SJSA1 (cell line): ENCODE measurements around the gene TRDMT1. TPM values are rescaled to one million over a fixed set of nuclear protein-coding genes. Genes with fewer than 3 reads are reported as not detected.

Source experiments
- DNase-seq, 2 experiments: peaks; one replicate each; pipeline ENCODE4 v3.0.0-alpha.2; 2015 to 2020; ENCODE audit warnings: low spot score in 2 of 2, low read depth in 1 of 2
- H3K27ac ChIP-seq: fragments of 250-450 bp; sonication (Bioruptor Pico); 2 replicates; pipeline ENCODE4 v1.5.1; 2020; ENCODE audit warnings: mild to moderate bottlenecking, moderate library complexity
- H3K27me3 ChIP-seq: fragments of 250-450 bp; sonication (Bioruptor Pico); replicated peaks from 2 replicates; pipeline ENCODE4 v1.5.1; 2020; ENCODE audit warnings: mild to moderate bottlenecking, moderate library complexity
- H3K36me3 ChIP-seq: fragments of 250-450 bp; sonication (Bioruptor Pico); 2 replicates; pipeline ENCODE4 v1.5.1; 2020; ENCODE audit warnings: mild to moderate bottlenecking
- H3K4me1 ChIP-seq: fragments of 250-450 bp; sonication (Bioruptor Pico); replicated peaks from 2 replicates; pipeline ENCODE4 v1.6.1; 2021; ENCODE audit warnings: mild to moderate bottlenecking
- H3K4me3 ChIP-seq: fragments of 250-450 bp; sonication (Bioruptor Pico); 2 replicates; pipeline ENCODE4 v1.5.1; 2020; ENCODE audit warnings: mild to moderate bottlenecking
- H3K9me3 ChIP-seq: fragments of 250-450 bp; sonication (Bioruptor Pico); replicated peaks from 2 replicates; pipeline ENCODE4 v1.5.1; 2020; ENCODE audit warnings: mild to moderate bottlenecking
- total RNA-seq: library from RNA; depleted of rRNA; stranded (reverse); fragments of >200 nt; shearing (Covaris generic); gene quantifications from 2 replicates; pipeline ENCODE4 v1.2.3, GENCODE V29; 2014; rRNA removed

TRDMT1 gene, protein sequence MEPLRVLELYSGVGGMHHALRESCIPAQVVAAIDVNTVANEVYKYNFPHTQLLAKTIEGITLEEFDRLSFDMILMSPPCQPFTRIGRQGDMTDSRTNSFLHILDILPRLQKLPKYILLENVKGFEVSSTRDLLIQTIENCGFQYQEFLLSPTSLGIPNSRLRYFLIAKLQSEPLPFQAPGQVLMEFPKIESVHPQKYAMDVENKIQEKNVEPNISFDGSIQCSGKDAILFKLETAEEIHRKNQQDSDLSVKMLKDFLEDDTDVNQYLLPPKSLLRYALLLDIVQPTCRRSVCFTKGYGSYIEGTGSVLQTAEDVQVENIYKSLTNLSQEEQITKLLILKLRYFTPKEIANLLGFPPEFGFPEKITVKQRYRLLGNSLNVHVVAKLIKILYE
- 10.4 and 11.4 TPM in 2 replicates for total RNA-seq

DNA sequence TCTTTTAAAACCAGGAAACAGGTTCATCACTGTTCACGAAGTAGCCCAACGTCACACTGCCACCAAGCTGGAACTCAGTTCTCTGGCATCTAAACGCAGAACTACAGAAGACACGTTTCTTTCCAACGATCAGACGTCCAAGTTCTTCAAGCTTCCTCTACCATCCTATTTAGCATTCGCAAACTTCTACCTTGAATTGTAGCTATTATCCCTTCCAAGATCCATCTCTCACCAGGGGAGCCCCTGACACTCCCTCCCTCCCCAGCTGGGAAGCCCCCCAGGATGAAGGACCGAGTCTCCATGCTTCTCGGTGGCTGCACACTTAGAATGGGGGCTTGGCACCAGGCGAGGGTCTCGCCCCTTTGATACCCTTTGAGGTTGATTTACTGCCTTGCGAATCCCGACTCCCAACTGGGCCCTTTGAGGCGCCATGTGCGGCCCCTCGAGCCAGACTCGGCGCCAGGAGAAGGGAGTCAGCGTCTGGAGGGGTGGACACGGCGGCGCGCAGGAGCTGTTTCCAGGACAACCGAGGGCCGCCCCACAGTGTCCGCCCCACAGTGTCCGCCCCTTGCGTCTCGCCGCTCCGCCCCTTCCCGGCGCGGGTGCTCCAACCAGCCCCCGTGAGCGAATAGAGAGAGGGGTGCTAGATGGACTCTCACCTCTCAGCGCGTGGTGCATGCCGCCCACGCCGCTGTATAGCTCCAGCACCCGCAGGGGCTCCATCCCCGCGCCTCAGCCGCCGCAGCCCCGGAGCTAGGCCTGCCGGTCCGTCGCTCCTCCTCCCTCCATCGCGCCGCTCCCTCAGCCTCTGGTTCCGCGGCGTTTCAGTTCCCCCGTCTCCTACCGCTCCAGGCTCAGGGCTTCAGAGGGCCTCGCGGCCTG is at the start of gene TRDMT1:
Gene TRDMT1 (minus strand): TSS at position 761 of the 882 bp plus-strand sequence. CDS start 38 bp downstream, at position 723.
- peak within 1 kb of the TSS; percentile 92 for H3K27ac ChIP-seq
- peaks cover 23% of the 10 kb centered on the region for H3K4me1 ChIP-seq
- peak within 1 kb of the TSS; percentile 57 for H3K4me3 ChIP-seq
- no peaks in the 10 kb centered on the region for H3K36me3 ChIP-seq
- no peaks in the 10 kb centered on the region for H3K9me3 ChIP-seq
- peak; percentile 92 to 96 for DNase-seq
- H3K27me3 ChIP-seq: no peaks in the 10 kb centered on the region

GRCh38 chr10:17250736-17251135 is 49.3 kb upstream of the TRDMT1 start:
- H3K27me3 ChIP-seq: no peaks in the 10 kb centered on the region
- H3K27ac ChIP-seq: no peak overlapping the region
- H3K36me3 ChIP-seq: no peaks in the 10 kb centered on the region
- no peaks in the 10 kb centered on the region for H3K9me3 ChIP-seq
- DNase-seq: no peak
- H3K4me1 ChIP-seq: peaks cover 7% of the 10 kb centered on the region
- H3K4me3 ChIP-seq: no peak overlapping the region

DNA sequence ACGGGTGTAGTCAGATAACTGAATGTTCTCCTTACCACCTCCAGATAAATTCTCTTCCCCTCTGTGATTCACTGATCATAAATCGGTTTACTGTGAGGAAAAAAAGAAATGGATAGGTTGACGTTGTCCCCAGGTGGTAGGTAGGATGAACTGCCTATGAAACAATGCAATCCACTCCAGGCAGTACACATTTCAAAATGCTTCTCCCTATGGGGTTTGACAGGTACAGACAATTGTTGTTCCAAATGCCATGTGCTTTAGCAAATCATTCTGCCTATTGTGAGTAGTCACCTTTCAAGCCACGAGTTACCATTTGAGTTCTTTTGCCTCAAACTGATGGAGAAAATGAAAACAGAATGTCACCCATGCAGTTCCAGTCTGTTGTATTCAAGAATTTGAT is 48.3 kb upstream of the TRDMT1 start:
- Histone ChIP-seq H3K9me3 (no peaks in the 10 kb centered on the region), H3K27me3 (no peaks in the 10 kb centered on the region), H3K27ac (no peak overlapping the region), H3K4me3 (no peak overlapping the region), H3K36me3 (no peaks in the 10 kb centered on the region), H3K4me1 (peaks cover 3% of the 10 kb centered on the region)
- no peak for DNase-seq

DNA sequence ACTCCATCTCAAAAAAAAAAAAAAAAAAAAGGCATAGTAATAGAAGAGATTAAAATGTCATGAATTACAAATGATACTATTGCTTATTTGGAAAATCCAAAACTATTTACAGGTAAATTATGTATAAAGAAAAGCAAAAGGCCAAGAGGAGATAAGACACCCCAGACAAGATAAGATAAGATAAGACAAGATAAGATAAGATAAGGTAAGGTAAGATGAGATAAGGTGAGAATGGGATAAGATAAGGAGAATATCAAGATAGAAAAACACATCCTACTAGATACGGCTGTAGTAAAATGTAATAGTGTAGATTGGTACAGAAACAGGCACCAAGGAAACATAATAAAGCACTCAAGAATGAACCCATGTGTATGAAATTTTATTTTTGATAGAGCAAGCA is 47.5 kb upstream of the TRDMT1 start:
- Histone ChIP-seq H3K4me3 (no peak overlapping the region), H3K27me3 (no peaks in the 10 kb centered on the region), H3K9me3 (no peaks in the 10 kb centered on the region), H3K27ac (no peak overlapping the region), H3K4me1 (peaks cover 12% of the 10 kb centered on the region), H3K36me3 (no peaks in the 10 kb centered on the region)
- no peak for DNase-seq

- DNase-seq: no peak
- no peaks in the 10 kb centered on the region for H3K36me3 ChIP-seq
Observed at GRCh38 chr10:17247210-17247609, 45.7 kb upstream of the TRDMT1 start.

DNA sequence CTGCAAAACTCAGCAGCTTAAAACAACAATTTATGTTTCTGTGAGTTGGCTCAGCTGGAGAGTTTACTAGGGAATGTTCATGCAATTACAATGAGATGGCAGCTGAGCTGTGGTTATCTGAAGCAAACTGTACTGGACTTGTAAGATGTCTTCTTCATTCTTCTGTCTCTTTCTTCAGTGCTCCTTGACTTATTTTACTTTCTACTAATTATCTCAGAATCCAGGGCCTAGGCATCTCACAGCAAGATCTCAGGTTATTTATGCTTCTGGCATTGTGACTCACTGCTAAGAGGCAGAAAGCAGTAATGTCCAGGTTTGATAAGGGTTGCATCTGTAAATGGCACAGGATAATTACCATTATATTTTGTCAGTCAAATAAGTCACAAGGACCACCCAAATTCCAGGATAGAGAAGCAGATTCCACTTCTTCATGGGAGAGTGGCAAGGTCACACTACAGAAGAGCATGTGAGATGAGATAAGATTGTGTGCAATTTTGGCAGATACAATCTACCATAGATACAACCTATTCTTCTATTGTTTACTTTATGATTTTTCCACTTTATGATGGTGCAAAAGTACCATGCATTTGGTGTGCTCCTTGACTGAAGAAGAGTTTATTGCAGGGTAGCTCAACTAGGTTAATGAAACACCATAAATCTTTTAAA is 43.4 kb upstream of the TRDMT1 start:
- H3K27ac ChIP-seq: no peak overlapping the region
- H3K27me3 ChIP-seq: no peaks in the 10 kb centered on the region
- H3K9me3 ChIP-seq: no peaks in the 10 kb centered on the region
- peaks cover 15% of the 10 kb centered on the region for H3K4me1 ChIP-seq
- no peaks in the 10 kb centered on the region for H3K36me3 ChIP-seq
- H3K4me3 ChIP-seq: no peak overlapping the region
- peak in 1 of 2 experiments; percentile 27 for DNase-seq

More at GRCh38 chr10:17247210-17247609, 45.7 kb upstream of the TRDMT1 start:
- no peak overlapping the region for H3K4me3 ChIP-seq
- peaks cover 15% of the 10 kb centered on the region for H3K4me1 ChIP-seq
- H3K9me3 ChIP-seq: no peaks in the 10 kb centered on the region
- H3K27me3 ChIP-seq: no peaks in the 10 kb centered on the region
- H3K27ac ChIP-seq: no peak overlapping the region

- Histone ChIP-seq H3K4me3 (no peak overlapping the region), H3K36me3 (peaks cover 19% of the 10 kb centered on the region), H3K4me1 (peaks cover 33% of the 10 kb centered on the region), H3K27me3 (peaks cover 7% of the 10 kb centered on the region), H3K9me3 (0 out of 2 replicates have a peak, but pooled peaks cover 5% of the 10 kb centered on the region), H3K27ac (no peak overlapping the region)
- no peak for DNase-seq
Observed at GRCh38 chr10:17241611-17242333, 40.3 kb upstream of the TRDMT1 start.

DNA sequence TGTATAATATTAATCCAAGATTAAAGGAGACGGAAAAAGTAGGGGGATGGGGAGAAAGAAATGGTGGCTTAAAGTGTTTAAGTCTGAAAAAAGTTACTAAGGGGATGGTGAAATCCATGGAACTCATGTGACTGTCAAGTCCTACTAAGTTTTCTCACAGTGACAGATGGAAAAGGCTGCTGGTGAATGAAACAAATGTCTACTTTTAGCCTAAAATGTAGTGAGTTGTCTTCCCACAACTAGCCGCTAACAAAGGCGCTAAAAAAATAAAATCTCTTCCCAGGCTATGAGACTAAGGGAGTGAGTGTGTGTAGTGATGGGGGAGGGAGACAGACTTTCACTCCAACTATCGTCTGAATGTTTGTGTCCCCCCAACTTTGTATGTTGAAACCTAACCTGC is 39.1 kb upstream of the TRDMT1 start:
- H3K4me3 ChIP-seq: no peak overlapping the region
- H3K27me3 ChIP-seq: peaks cover 7% of the 10 kb centered on the region
- H3K4me1 ChIP-seq: peaks cover 41% of the 10 kb centered on the region
- H3K9me3 ChIP-seq: 0 out of 2 replicates have a peak, but pooled peaks cover 5% of the 10 kb centered on the region
- DNase-seq: no peak
- no peak overlapping the region for H3K27ac ChIP-seq
- H3K36me3 ChIP-seq: peaks cover 31% of the 10 kb centered on the region

DNA sequence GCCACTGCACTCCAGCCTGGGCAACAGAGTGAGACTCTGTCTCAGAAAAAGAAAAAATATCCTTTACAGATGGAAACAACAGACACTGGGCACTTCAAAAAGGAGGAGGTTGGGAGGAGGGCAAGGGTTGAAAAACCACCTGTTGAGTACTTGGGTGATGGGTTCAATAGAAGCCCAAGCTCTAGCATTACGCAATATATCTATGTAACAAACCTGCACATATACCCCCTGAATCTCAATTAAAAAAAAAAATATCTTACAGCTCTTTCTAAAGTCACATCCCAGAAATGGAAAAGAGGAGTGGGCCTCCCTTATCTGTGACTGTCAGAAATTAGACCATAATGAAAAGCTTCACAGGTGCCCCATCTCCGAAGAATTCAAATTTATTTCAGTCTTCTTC is 38.6 kb upstream of the TRDMT1 start:
- no peak for DNase-seq

DNA sequence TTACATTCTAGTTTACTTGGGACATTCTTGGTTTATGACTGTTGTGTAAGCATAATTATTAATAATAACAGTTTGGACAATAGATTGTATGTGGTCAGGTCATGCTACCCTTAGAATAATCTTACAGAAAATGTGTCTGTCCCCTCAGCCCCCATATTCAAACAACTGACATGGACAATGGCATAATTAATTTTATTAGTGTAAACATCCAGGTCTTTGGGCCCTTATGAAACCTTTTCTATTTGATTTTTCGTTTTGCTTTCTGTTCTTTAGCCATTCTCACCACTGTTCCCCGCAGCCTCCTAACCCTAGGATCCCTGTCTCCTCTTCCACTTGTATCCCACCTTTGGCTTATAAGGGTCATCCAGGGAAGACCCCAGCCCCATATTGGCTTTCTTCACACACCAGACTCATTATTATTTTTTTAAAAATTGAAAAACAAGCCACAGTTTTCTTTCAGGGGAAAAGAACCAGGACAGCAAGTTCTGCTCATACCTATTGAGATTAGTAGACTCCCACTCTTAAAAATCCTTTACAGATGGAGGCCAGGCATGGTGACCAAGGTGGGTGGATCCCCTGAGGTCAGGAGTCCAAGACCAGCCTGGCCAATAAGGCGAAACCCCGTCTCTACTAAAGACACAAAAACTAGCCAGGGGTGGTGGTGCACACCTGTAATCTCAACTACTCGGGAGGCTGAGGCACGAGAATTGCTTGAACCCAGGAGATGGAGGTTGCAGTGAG is 38.0 kb upstream of the TRDMT1 start:
- DNase-seq: no peak
- H3K36me3 ChIP-seq: peaks cover 42% of the 10 kb centered on the region
- peak overlapping the region; percentile 24 for H3K27ac ChIP-seq
- peaks cover 7% of the 10 kb centered on the region for H3K27me3 ChIP-seq
- peaks cover 46% of the 10 kb centered on the region for H3K4me1 ChIP-seq
- H3K4me3 ChIP-seq: no peak overlapping the region
- 0 out of 2 replicates have a peak, but pooled peaks cover 5% of the 10 kb centered on the region for H3K9me3 ChIP-seq

More for the DNA sequence above, 38.6 kb upstream of the TRDMT1 start:
- no peak overlapping the region for H3K4me3 ChIP-seq
- H3K27ac ChIP-seq: no peak overlapping the region
- H3K36me3 ChIP-seq: peaks cover 36% of the 10 kb centered on the region
- peaks cover 7% of the 10 kb centered on the region for H3K27me3 ChIP-seq
- peaks cover 46% of the 10 kb centered on the region for H3K4me1 ChIP-seq
- 0 out of 2 replicates have a peak, but pooled peaks cover 5% of the 10 kb centered on the region for H3K9me3 ChIP-seq

DNA sequence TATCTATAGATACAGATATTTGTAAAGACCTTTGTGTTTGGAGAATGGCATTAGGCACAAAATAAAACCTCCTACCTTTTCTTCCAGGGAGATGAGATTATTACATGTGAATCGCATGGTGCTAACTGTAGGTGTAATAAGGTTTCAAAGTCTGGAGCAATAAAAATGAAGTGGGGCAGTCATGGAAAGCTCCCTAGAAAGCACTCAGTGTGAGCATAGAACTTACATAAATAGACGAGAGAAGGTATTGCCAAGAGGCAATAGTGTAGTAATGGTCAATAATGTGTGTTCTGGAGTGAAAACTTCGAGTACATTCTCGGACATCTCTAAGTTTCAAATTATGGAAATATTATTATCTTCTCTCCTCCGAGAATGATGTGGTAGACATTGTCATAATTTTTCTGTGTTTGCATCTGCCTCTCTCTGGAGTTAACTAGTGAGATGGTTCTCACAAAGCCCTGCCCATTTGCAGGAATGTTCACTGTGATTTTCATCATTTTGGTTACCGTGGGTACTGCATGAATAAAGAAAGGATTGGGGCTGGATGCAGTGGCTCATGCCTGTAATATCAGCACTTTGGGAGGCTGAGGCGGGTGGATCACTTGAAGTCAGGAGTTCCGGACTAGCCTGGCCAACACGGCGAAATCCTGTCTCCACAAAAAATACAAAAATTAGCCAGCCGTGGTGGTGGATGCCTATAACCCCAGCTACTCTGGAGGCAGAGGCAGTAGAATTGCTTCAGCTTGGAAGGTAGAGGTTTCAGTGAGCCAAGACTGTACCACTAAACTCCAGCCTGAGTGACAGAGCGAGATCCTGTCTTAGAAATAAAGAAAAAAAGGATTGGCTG is 37.2 kb upstream of the TRDMT1 start:
- peaks cover 50% of the 10 kb centered on the region for H3K36me3 ChIP-seq
- 0 out of 2 replicates have a peak, but pooled peaks cover 5% of the 10 kb centered on the region for H3K9me3 ChIP-seq
- H3K4me1 ChIP-seq: peaks cover 44% of the 10 kb centered on the region
- no peak overlapping the region for H3K4me3 ChIP-seq
- peak overlapping the region; percentile 24 for H3K27ac ChIP-seq
- peak; percentile 63 to 74 for DNase-seq
- peaks cover 7% of the 10 kb centered on the region for H3K27me3 ChIP-seq
